A673 (cell line): ENCODE measurements around the gene SUN1.

Source experiments
- CTCF ChIP-seq: fragments of 300-800, 200-600 bp; sonication (generic); conservative IDR thresholded peaks from 2 replicates; pipeline ENCODE4 v1.5.1; 2017; ENCODE audit warnings: low read depth, mild to moderate bottlenecking, antibody characterized with exemption, low read length, moderate library complexity, mixed read lengths
- EZH2 ChIP-seq: fragments of 200-600 bp; sonication (generic); IDR thresholded peaks from 2 replicates; pipeline ENCODE4 v1.6.1; 2017; ENCODE audit warnings: borderline replicate concordance, low read depth, mild to moderate bottlenecking, mixed read lengths, antibody characterized with exemption, low read length; ENCODE audit not compliant: poor library complexity, severe bottlenecking

- no peak for TF ChIP-seq CTCF
- TF ChIP-seq EZH2 = no peak
These were observed 12.2 kb downstream of the SUN1 start for GRCh38 chr7:844514-844913.
